Measurements from ENCODE around the gene TOR2A.
"Not testable (repeated sequence)": the region's sequence is repeated elsewhere in the genome, so short reads cannot be mapped to it uniquely, and the experiment has no call there.

TOR2A gene

GRCh38 chr9:127734747-127735529, at the start of gene TOR2A:
TOR2A (minus strand) TSS chr9:127735294; CDS start chr9:127735270, 24 bp downstream.
- peak; percentile 88 for DNase-seq (ENCODE audit: low read depth in 2 of 2)

DNA sequence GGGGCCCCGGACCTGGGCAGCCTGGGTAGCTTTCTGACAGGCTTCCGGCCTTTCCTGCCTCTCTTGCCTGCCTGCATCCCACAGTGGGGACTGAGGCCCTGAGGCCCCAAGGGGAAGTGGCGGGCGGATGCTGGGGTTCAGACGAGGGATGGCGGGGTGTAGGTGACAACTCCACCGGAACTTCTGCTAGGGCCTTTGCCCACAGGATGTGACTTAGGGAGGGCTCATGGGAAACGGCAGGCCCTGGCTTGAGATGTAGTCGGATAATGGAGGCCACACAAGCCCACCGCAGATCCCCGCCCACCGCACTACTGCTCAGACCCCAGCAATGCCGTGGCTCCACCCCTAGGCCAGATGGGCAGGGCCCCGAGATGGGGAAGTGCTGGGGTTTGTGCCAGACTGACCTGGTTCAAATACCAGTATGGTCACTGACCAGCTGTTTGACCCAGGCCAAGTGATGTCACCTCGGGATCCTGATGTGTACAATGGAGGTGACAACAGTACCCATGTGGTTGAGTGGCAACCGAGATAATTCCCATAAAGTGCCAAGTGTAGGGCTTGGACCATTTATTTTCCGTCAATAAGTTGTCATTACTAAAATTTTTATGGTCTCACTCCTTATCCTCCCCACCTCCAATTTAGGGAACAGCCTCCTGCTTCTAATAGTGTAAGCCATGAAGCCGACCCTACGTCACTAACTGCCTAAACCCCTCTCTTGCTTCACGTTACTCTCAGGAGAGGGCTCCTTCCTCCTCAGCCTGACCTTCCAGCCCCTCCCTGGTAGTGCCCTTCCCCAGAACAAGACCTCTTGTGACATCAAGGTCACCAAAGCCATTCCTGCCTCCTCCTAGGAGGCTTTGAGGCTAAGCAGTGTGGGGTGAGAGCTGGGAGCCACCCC, 48.3 kb upstream of the TOR2A start:
- no peak for DNase-seq (ENCODE audit: low read depth in 2 of 2)

GRCh38 chr9:127781806-127782205, 46.7 kb upstream of the TOR2A start:
- DNase-seq (ENCODE audit: low read depth in 2 of 2): no peak

DNA sequence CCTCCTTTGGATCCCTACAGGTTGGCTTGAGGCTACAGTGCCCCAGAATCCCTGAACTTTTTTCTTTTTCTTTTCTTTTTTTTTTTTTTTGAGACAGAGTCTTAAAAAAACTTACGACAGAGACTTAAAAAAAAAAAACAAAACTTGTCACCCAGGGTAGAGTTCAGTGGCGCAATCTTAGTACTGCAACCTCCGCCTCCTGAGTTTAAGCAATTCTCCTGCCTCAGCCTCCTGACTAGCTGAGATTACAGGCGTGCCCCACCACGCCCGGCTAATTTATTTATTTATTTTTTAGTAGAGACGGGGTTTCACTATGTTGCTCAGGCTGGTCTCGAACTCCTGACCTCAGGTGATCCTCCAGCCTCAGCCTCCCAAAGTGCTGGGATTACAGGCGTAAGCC, 45.8 kb upstream of the TOR2A start:
- DNase-seq (ENCODE audit: low read depth in 2 of 2): not testable (repeated sequence)

DNA sequence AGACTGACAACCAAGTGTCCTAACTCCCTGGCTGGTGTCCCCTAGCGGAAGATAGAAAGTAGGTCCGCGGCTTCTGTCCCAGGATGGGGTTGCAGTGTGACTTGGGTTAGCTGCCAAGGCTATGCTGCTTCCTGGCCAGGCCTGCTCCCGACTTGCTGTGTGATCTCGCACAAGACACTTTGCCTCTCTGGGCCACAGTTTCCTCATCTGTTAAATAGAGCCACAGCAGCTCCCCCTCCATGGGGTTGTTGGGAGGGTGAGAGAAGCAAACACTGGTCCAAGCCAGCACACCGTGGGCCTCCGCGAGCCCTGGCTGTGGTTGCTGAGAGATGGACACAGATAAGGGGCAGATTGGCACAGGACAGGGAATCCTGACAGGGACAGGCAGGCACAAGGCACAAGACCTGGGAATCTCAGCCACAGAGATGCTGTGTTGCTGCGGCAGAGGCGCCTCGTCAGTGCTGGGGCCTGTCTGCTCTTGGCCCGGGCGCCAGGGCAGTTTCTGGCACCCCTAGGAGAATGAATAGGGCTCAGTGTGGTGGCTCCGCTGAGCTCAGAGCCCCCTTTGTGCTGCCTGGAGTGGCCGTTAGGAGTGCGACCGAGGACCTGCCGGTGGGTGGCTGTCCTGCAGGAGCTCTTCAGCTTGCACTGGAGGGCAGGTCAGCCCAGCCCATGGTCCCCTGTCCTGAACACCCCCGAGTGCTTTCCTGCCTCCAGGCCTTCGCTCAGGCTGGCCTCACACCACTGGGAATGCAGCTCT, 45.2 kb upstream of the TOR2A start:
- no peak for DNase-seq (ENCODE audit: low read depth in 2 of 2)

- no peak for DNase-seq (ENCODE audit: low read depth in 2 of 2)
These were observed 44.3 kb upstream of the TOR2A start for GRCh38 chr9:127779136-127779981.

GRCh38 chr9:127778280-127779135, 43.4 kb upstream of the TOR2A start, which contains the start of gene SH2D3C:
SH2D3C (minus strand) TSS chr9:127778666; CDS start chr9:127778627, 39 bp downstream.
- no peak for DNase-seq (ENCODE audit: low read depth in 2 of 2)

DNA sequence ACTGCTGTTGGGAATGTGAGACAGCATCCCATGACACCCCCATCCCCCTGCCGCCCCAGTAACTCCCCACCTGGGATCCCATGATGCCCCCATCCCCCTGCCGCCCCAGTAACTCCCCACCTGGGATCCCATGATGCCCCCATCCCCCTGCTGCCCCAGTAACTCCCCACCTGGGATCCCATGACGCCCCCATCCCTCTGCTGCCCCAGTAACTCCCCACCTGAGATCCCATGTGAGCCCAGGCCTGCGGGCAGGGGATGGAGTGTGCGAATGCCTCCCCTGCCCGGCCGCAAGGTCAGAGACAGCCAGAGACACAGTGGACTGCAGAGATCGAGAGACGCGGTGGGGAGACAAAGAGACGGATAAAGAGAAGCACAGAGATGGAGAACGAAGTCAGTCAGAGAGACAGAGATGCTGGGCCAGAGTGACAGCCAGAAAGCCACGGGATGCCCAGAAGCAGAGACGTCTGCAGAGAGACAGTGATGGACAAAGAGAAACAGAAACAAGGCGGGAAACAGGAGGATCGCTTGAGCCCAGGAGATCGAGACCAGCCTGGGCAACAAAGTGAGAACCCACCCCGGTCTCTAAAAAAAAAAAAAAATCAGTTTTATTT, 42.4 kb upstream of the TOR2A start:
- no peak for DNase-seq (ENCODE audit: low read depth in 2 of 2)

DNA sequence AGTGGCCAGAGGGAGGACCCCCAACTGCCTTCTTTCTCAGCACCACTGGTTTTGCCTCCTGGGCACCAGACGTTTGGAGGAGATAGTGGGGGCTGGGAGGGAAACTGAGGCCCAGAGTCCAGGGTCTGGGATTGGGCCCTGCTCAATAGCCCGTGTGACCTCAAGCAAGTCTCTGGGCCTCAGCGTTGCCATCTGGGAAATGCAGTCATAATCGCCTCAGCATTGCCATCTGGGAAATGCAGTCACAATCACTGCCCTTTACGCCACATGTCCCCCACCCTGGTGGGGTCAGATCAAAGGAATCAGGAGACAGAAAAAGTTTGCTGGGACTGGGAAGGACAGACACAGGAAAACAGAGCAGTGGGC, 41.8 kb upstream of the TOR2A start:
- DNase-seq (ENCODE audit: low read depth in 2 of 2): no peak

GRCh38 chr9:127776195-127776923, 41.3 kb upstream of the TOR2A start:
- no peak for DNase-seq (ENCODE audit: low read depth in 2 of 2)

- DNase-seq (ENCODE audit: low read depth in 2 of 2): no peak
These were observed 38.9 kb upstream of the TOR2A start for GRCh38 chr9:127773981-127774380.

DNA sequence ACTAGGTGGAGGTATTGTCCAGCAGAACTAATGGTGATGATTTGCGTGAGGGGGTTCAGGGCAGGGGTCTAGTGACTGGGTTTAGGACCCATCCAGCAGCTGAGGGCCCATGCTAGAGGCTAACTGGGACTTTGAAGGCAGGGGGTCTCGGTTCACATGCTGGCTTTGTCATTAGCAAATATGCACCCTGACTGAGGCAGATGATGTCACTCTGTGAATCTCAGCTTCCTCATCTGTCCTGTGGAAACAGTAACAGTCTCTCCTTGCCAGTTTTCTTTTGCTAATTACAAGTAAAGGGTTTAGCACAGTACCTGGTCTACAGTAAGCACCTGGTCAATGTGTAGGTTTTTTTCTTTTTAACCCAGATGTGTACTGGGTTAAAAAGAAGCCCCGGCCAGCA, 38.2 kb upstream of the TOR2A start:
- DNase-seq (ENCODE audit: low read depth in 2 of 2): no peak

- no peak for DNase-seq (ENCODE audit: low read depth in 2 of 2)
These were observed 37.5 kb upstream of the TOR2A start for GRCh38 chr9:127772603-127773002.

GRCh38 chr9:127771570-127772189, 36.6 kb upstream of the TOR2A start:
- DNase-seq (ENCODE audit: low read depth in 2 of 2): no peak

GRCh38 chr9:127770905-127771569, 35.9 kb upstream of the TOR2A start:
- DNase-seq (ENCODE audit: low read depth in 2 of 2): peak; percentile 94 to 95

DNA sequence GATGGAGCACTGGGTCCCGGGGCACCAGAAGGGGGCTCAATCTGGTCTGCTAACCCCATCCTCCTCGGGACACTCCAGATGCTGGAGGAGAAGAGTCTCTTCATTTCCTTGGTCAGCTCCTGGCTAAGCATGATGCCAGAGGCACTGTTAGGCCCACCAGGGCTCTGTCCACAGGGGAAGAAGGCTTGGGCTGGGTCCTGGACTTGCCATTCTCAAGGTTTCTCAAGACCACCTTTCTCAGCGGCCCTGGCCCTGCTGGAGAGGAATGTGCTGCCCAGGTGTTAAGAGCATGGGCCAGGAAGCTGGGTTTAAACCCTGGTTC, 35.5 kb upstream of the TOR2A start:
- no peak for DNase-seq (ENCODE audit: low read depth in 2 of 2)

DNA sequence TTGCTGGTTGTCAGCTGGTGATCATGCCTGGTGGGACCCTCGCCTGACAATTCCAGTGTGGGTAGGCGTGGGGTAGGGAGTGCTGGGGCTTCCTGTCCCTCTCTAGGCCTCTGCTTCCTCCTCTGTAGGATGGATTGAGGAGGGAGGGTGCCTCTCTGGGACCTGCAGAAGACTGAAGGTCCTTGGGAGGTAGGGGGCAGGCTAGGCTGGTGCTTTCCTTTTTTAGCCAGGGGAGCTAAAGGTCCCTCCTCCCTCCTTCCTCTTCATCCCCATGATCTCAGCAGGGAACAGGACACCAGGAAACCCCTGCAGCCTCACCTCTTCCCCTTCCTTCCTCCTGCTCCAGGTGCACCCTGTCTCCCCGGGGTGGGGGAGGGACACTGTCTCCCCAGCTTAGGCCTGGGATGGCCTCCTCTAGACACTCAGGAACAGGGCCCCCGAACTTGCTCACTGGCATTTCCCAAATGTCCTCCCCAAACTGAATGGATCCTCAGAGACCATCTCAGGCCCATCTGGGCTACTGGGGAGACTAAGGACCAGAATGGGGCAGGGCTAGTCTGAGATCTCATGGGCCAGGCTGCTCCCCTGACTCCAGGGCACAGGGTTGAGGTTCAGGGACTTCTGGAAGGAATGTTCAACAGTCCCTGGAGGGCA, 35.0 kb upstream of the TOR2A start:
- no peak for DNase-seq (ENCODE audit: low read depth in 2 of 2)

- DNase-seq (ENCODE audit: low read depth in 2 of 2): no peak
These were observed 34.0 kb upstream of the TOR2A start for GRCh38 chr9:127769101-127769500.
